ENCODE results near the gene POLR2H.

DNA sequence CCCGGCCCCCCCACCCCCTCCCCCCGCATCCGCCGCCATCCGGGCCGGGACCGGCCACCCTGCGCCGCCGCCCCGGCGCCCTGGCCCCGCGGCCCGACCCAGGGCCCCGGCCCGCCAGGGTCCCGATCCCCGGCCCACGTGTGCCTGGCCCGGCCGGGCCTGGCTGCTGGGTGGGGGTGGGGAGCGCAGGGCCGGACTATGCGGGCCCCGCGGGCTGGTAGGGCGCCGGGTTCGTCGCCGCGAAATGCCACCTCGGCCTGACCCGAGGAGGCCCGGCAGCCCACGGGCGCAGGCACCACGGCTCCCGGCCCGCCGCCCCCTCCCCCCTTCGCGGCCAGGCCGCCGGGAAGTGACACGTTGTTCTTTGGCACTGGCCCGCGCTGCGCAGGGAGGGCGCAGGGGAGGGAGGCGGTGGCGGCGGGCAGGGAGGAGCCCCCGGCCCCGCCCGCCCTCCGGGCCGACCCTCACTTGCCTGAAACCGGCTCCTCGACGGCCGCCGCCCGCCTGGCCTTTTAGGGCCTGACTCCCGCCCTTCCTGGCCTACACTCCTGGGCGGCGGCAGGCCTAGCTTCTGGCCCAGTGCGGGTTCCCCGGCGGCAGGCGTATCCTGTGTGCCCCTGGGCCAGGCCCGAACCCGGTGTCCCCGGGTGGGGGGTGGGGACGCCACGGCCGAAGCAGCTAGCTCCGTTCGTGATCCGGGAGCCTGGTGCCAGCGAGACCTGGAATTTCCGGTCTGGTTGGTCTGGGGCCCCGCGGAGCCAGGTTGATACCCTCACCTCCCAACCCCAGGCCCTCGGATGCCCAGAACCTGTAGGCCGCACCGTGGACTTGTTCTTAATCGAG is 46.6 kb upstream of the POLR2H start:
- TF ChIP-seq CTCF (IDR thresholded peaks at IDR 0.05) (no peak), POLR2A (IDR thresholded peaks at IDR 0.05) (peak in 1 of 2 donors; percentile 35)

Data from vagina (tissue), 2 donors.